Nucleus accumbens (tissue), 56 donors: ENCODE results near the gene NOC4L.
"Not testable (repeated sequence)": the region's sequence is repeated elsewhere in the genome, so short reads cannot be mapped to it uniquely, and the experiment has no call there.

Experiments used
- DNase-seq, 56 donors: peaks; one replicate each; lab custom pipeline; 2025; lab: John Stamatoyannopoulos, UW

Gene NOC4L

GRCh38 chr12:132191715-132192553 lies 47.7 kb downstream of the NOC4L start:
- no peak for DNase-seq

- DNase-seq, result no peak
Measured at GRCh38 chr12:132194056-132194455, 49.8 kb downstream of the NOC4L start.

- DNase-seq, result no peak
Measured at GRCh38 chr12:132194556-132194955, 50.3 kb downstream of the NOC4L start.

- DNase-seq, result not testable (repeated sequence)
Measured at GRCh38 chr12:132195242-132195641, 51.0 kb downstream of the NOC4L start.

GRCh38 chr12:132196038-132196872 lies 52.0 kb downstream of the NOC4L start:
- DNase-seq, result no peak

GRCh38 chr12:132196873-132197390 lies 52.7 kb downstream of the NOC4L start:
- no peak for DNase-seq

GRCh38 chr12:132197581-132198354 lies 53.5 kb downstream of the NOC4L start:
- DNase-seq, result peak in 9 of 56 donors; percentile 6 to 62 (median 29)

GRCh38 chr12:132199101-132199500 lies 54.8 kb downstream of the NOC4L start:
- DNase-seq, result no peak

GRCh38 chr12:132199526-132200319 lies 55.5 kb downstream of the NOC4L start:
- DNase-seq, result peak in 13 of 56 donors; percentile 12 to 45 (median 28)

- no peak for DNase-seq
Measured at GRCh38 chr12:132200800-132201199, 56.5 kb downstream of the NOC4L start.

GRCh38 chr12:132201391-132202120 lies 57.3 kb downstream of the NOC4L start:
- DNase-seq, result no peak
